Cardiac muscle cell (in vitro differentiated cells and primary cell): ENCODE data around the gene ARHGAP33. TPM values are rescaled to one million over a fixed set of nuclear protein-coding genes. Genes with fewer than 3 reads are reported as not detected.
"Not testable (repeated sequence)": the region's sequence is repeated elsewhere in the genome, so short reads cannot be mapped to it uniquely, and the experiment has no call there.

Experiments
- DNase-seq, 2 donors: peaks; one replicate each; pipeline versions ENCODE4 v3.0.0 to v3.0.0-alpha.2; 2010 to 2017; ENCODE audit warnings: low read depth in 1 of 2, low spot score in 1 of 2
- H3K27ac ChIP-seq: fragments of 200-600 bp; sonication (generic); 2 replicates; pipeline ENCODE4 v1.5.1; 2016
- H3K27me3 ChIP-seq: fragments of 200-600 bp; sonication (generic); 2 replicates; pipeline ENCODE4 v1.6.0; 2016; ENCODE audit warnings: control low read depth
- H3K36me3 ChIP-seq: fragments of 200-600 bp; sonication (generic); 2 replicates; pipeline ENCODE4 v1.5.1; 2016; ENCODE audit warnings: control low read depth
- H3K4me1 ChIP-seq: fragments of 200-600 bp; sonication (generic); 2 replicates; pipeline ENCODE4 v1.8.1; 2017; ENCODE audit warnings: low read depth, mild to moderate bottlenecking, mixed run types
- H3K4me3 ChIP-seq: fragments of 200-600 bp; sonication (generic); 2 replicates; pipeline ENCODE4 v1.5.1; 2016; ENCODE audit warnings: mild to moderate bottlenecking
- H3K9me3 ChIP-seq: fragments of 200-600 bp; sonication (generic); 2 replicates; pipeline ENCODE4 v1.5.1; 2017; ENCODE audit warnings: low read depth, mild to moderate bottlenecking, control low read depth
- CTCF ChIP-seq: IDR thresholded peaks from 2 replicates; pipeline ENCODE4 v1.5.1; 2012; ENCODE audit warnings: low read depth, mild to moderate bottlenecking, low read length
- polyA plus RNA-seq: library from polyadenylated mRNA; unstranded; fragments of >200 nt; fragmentation: Nextera tagmentation; extraction: Ambion mirVana; gene quantifications from 2 replicates; pipeline ENCODE4 v1.2.1, GENCODE V29; 2016
- total RNA-seq: library from RNA; depleted of rRNA; stranded (reverse); fragments of >200 nt; gene quantifications from 2 replicates; pipeline ENCODE4 v1.2.3, GENCODE V29; 2016

The ARHGAP33 gene
- total and polyA plus RNA-seq, 2 experiments from 2014 or later = 16.1 to 47.4 TPM

GRCh38 chr19:35791814-35792279 lies 16.5 kb downstream of the ARHGAP33 start:
- TF ChIP-seq CTCF = no peak
- no peak overlapping the region for H3K27ac ChIP-seq
- H3K27me3 ChIP-seq = peaks cover 21% of the 10 kb centered on the region
- H3K36me3 ChIP-seq = no peaks in the 10 kb centered on the region
- no peak overlapping the region for H3K4me3 ChIP-seq
- H3K9me3 ChIP-seq = no peaks in the 10 kb centered on the region
- no peak for DNase-seq
- no peaks in the 10 kb centered on the region for H3K4me1 ChIP-seq

- Histone ChIP-seq H3K4me3 (no peak overlapping the region), H3K4me1 (no peaks in the 10 kb centered on the region), H3K36me3 (no peaks in the 10 kb centered on the region), H3K27ac (no peak overlapping the region), H3K9me3 (no peaks in the 10 kb centered on the region), H3K27me3 (peaks cover 26% of the 10 kb centered on the region)
- no peak for DNase-seq
- TF ChIP-seq CTCF = no peak
Observed at GRCh38 chr19:35792312-35792711, 16.9 kb downstream of the ARHGAP33 start.

GRCh38 chr19:35792888-35793287 lies 17.5 kb downstream of the ARHGAP33 start:
- Histone ChIP-seq H3K4me3 (no peak overlapping the region), H3K27me3 (peaks cover 31% of the 10 kb centered on the region), H3K9me3 (no peaks in the 10 kb centered on the region), H3K4me1 (no peaks in the 10 kb centered on the region), H3K36me3 (no peaks in the 10 kb centered on the region), H3K27ac (no peak overlapping the region)
- TF ChIP-seq CTCF = no peak
- DNase-seq = no peak

GRCh38 chr19:35793381-35794165 lies 18.2 kb downstream of the ARHGAP33 start:
- no peaks in the 10 kb centered on the region for H3K36me3 ChIP-seq
- H3K27me3 ChIP-seq = peaks cover 35% of the 10 kb centered on the region
- H3K4me3 ChIP-seq = no peak overlapping the region
- no peaks in the 10 kb centered on the region for H3K4me1 ChIP-seq
- no peak for TF ChIP-seq CTCF
- H3K9me3 ChIP-seq = no peaks in the 10 kb centered on the region
- DNase-seq = peak in 1 of 2 donors; percentile 17
- no peak overlapping the region for H3K27ac ChIP-seq

GRCh38 chr19:35795564-35795963 lies 20.2 kb downstream of the ARHGAP33 start:
- H3K27me3 ChIP-seq = peaks cover 35% of the 10 kb centered on the region
- not testable (repeated sequence) for H3K27ac ChIP-seq, DNase-seq, H3K9me3 ChIP-seq, H3K36me3 ChIP-seq, H3K4me1 ChIP-seq, H3K4me3 ChIP-seq

- H3K9me3 ChIP-seq = no peaks in the 10 kb centered on the region
- no peak overlapping the region for H3K4me3 ChIP-seq
- H3K27me3 ChIP-seq = peaks cover 35% of the 10 kb centered on the region
- no peak for DNase-seq
- H3K36me3 ChIP-seq = no peaks in the 10 kb centered on the region
- no peak overlapping the region for H3K27ac ChIP-seq
- TF ChIP-seq CTCF = no peak
- H3K4me1 ChIP-seq = no peaks in the 10 kb centered on the region
Observed at GRCh38 chr19:35796645-35797542, 21.5 kb downstream of the ARHGAP33 start.
